HepG2 (cell line): ENCODE measurements around the gene GFAP. TPM values are rescaled to one million over a fixed set of nuclear protein-coding genes. Genes with fewer than 3 reads are reported as not detected.

Experiments
- ATAC-seq: fragments of 200-7000 bp; cut with Tn5 transposase; 3 replicates; pipeline ENCODE4 v1.9.1; 2020; ENCODE audit warnings: mild to moderate bottlenecking, moderate library complexity
- BruUV-seq: library from RNA; stranded (reverse); fragments of 400-500 nt; replicated peaks from 2 replicates; lab custom pipeline; 2021; lab: Mats Ljungman, UMichigan
- CTCF ChIA-PET: fragments of 300-600 bp; formaldehyde crosslinking; extraction: SDS; loops from one replicate; lab custom pipeline; 2021; ENCODE audit warnings: low total read pairs, inconsistent platforms, low intra/inter-chr PET ratio; lab: Yijun Ruan, JAX
- POLR2A ChIA-PET: fragments of 350-600 bp; sonication (Branson Sonifier 250); formaldehyde crosslinking; loops from one replicate; lab custom pipeline; 2020; ENCODE audit warnings: antibody characterized with exemption, inconsistent platforms; lab: Yijun Ruan, JAX
- DNase-seq: peaks from one replicate; pipeline ENCODE4 v3.0.0-alpha.2; 2015; ENCODE audit warnings: low spot score
- FAIRE-seq: peaks from 3 replicates; lab custom pipeline; 2011; peaks lifted over from hg19 to GRCh38; lab: Jason Lieb, UNC
- H2AFZ ChIP-seq: one replicate; pipeline ENCODE4 v1.6.1; 2011; ENCODE audit warnings: low read length, inconsistent platforms
- H3K27ac ChIP-seq: fragments of 300-600 bp; 3 replicates; pipeline ENCODE4 v1.8.0; 2011; ENCODE audit warnings: mixed run types, mild to moderate bottlenecking, mixed read lengths, low read length, inconsistent platforms; ENCODE audit not compliant: insufficient read depth; ENCODE audit errors: extremely low read length
- H3K27me3 ChIP-seq, 2 experiments: fragments of 200-600 bp in 1 of 2; 2 replicates in 1 of 2; 3 replicates in 1 of 2; pipeline versions ENCODE4 v1.6.0 to v1.8.0; 2011; ENCODE audit warnings: low read length in 2 of 2, mild to moderate bottlenecking in 2 of 2, moderate library complexity in 2 of 2, inconsistent platforms in 1 of 2; ENCODE audit not compliant: insufficient read depth in 2 of 2, control insufficient read depth in 1 of 2
- H3K36me3 ChIP-seq, 2 experiments: fragments of 200-600 bp in 1 of 2; replicated peaks in 1 of 2; 2 replicates in 1 of 2; 3 replicates in 1 of 2; pipeline versions ENCODE4 v1.5.1 to v1.8.0; 2011; ENCODE audit warnings: low read length in 2 of 2, inconsistent platforms in 1 of 2; ENCODE audit not compliant: insufficient read depth in 2 of 2, control insufficient read depth in 1 of 2
- H3K4me1 ChIP-seq: 2 replicates; pipeline ENCODE4 v1.5.1; 2012; ENCODE audit warnings: low read length, inconsistent platforms; ENCODE audit not compliant: insufficient read depth
- H3K4me2 ChIP-seq: 2 replicates; pipeline ENCODE4 v1.6.0; 2011; ENCODE audit warnings: low read depth, low read length, inconsistent platforms
- H3K4me3 ChIP-seq, 3 experiments: fragments of 200-600 bp in 1 of 3; sonication (generic), shearing (Covaris generic) in 1 of 3; replicated peaks in 1 of 3; 2 replicates each; pipeline ENCODE4 v1.5.1; 2011 to 2016; ENCODE audit warnings: low read length in 3 of 3, inconsistent platforms in 2 of 3, low read depth in 2 of 3, mild to moderate bottlenecking in 2 of 3, control low read depth in 1 of 3, mixed read lengths in 1 of 3; ENCODE audit not compliant: insufficient read depth in 1 of 3
- H3K79me2 ChIP-seq: one replicate; pipeline ENCODE4 v1.6.1; 2011; ENCODE audit warnings: low read length, inconsistent platforms; ENCODE audit not compliant: insufficient read depth
- H3K9ac ChIP-seq: 2 replicates; pipeline ENCODE4 v1.6.0; 2011; ENCODE audit warnings: mild to moderate bottlenecking, low read depth, low read length, inconsistent platforms; ENCODE audit not compliant: insufficient read depth
- H3K9me3 ChIP-seq: 2 replicates; pipeline ENCODE4 v1.5.1; 2012; ENCODE audit warnings: mild to moderate bottlenecking, low read length
- H4K20me1 ChIP-seq: 2 replicates; pipeline ENCODE4 v1.6.0; 2011; ENCODE audit warnings: inconsistent platforms, mild to moderate bottlenecking, low read length, moderate library complexity; ENCODE audit not compliant: insufficient read depth
- CTCF ChIP-seq: sonication (generic); formaldehyde crosslinking; IDR thresholded peaks from 2 replicates; pipeline ENCODE4 v1.5.0; 2020; ENCODE audit warnings: mild to moderate bottlenecking, missing genetic modification reagents, moderate library complexity
- SP4 ChIP-seq: sonication (generic); formaldehyde crosslinking; IDR thresholded peaks from 2 replicates; pipeline ENCODE4 v1.8.1; 2023; ENCODE audit warnings: mild to moderate bottlenecking, missing genetic modification reagents
- SPEN ChIP-seq: sonication (generic); formaldehyde crosslinking; IDR thresholded peaks from 2 replicates; pipeline ENCODE4 v1.5.1; 2020; ENCODE audit warnings: low read depth, mild to moderate bottlenecking, missing genetic modification reagents
- ZNF263 ChIP-seq: sonication (generic); formaldehyde crosslinking; IDR thresholded peaks from 2 replicates; pipeline ENCODE4 v1.4.0; 2020; ENCODE audit warnings: missing genetic modification reagents
- WGBS: methylation state at CpG from one replicate; pipeline ENCODE4 v1.1.6; 2017; ENCODE audit warnings: low lambda C conversion rate; 5-methylcytosine and 5-hydroxymethylcytosine counted together
- in situ Hi-C: cut with HindIII; loops from 2 replicates; pipeline ENCODE4 v1.10.0; 2017; ENCODE audit warnings: low pct_unique_long_range_greater_than_20kb; ENCODE audit not compliant: extremely low pct_ligation_motif_present
- intact Hi-C: fragments of 100-400 bp; cut with micrococcal nuclease; formaldehyde crosslinking; loops from one replicate; pipeline ENCODE4 v1.10.0; 2022; ENCODE audit not compliant: unreplicated experiment
- polyA plus RNA-seq, 8 experiments: library from polyadenylated mRNA; depleted of rRNA in 3 of 8; stranded (reverse) in 7 of 8; unstranded in 1 of 8; fragments of >200 nt; fragmentation: Illumina TruSeq in 4 of 8; extraction: Trizol in 4 of 8; gene quantifications; 2 replicates each; pipeline versions ENCODE4 v1.2.1 to v1.2.3, GENCODE V29; 2011 to 2016; ENCODE audit warnings: low read depth in 4 of 8, missing spikeins in 1 of 8, mixed read lengths in 1 of 8; ENCODE audit not compliant: insufficient read depth in 1 of 8
- total RNA-seq, 5 experiments: library from RNA; depleted of rRNA; stranded (reverse); fragments of >200 nt; fragmentation: Illumina TruSeq; extraction: Trizol; gene quantifications; 2 replicates each; pipeline ENCODE4 v1.2.3, GENCODE V29; 2016; ENCODE audit warnings: low read depth in 1 of 5

GFAP gene
- total and polyA plus RNA-seq, 2 of the 13 experiments (the other 11 are each of a cell fraction or from before 2014, with no cell fraction given) = 0.11 to 0.29 TPM

GRCh38 chr17:44921122-44921882 lies 6.0 kb upstream of the GFAP start:
- DNase-seq = no peak
- in situ Hi-C loops (loop anchor here (5.0 to 10.0 kb wide), 3 partner anchors 41 to 183 kb away; no protein-coding TSS in a partner anchor), intact Hi-C loops (loop anchor here (2.0 kb wide), 1 partner anchor 41 kb away; no protein-coding TSS in a partner anchor)
- CTCF ChIA-PET = interaction anchor here (1.4 to 2.8 kb wide), 2 partner anchors 96 to 101 kb away, joined by 5 to 24 read pairs; no protein-coding TSS in a partner anchor
- Histone ChIP-seq H3K4me2 (peak overlapping the region; percentile 13; the same call in 1 of the 2 replicates), H3K79me2 (no peaks in the 10 kb centered on the region), H3K27ac (no peak overlapping the region), H3K27me3 (peaks cover 9 to 30% of the 10 kb centered on the region in 2 experiments; a peak in 4 of 5 replicates), H3K9me3 (no peaks in the 10 kb centered on the region), H3K36me3 (peaks cover 4 to 7% of the 10 kb centered on the region in 2 experiments; a peak in 1 of 5 replicates), H3K9ac (no peak overlapping the region), H3K4me1 (peaks cover 18% of the 10 kb centered on the region), H3K4me3 (no peak overlapping the region), H4K20me1 (no peaks in the 10 kb centered on the region), H2AFZ (no peak overlapping the region)
- TF ChIP-seq SPEN = no peak
- 0 out of 2 replicates have a peak, but pooled peaks have one; percentile 17 for TF ChIP-seq ZNF263 (CRISPR knock-in tag)
- peak; percentile 50 for TF ChIP-seq CTCF (CRISPR knock-in tag)
- TF ChIP-seq SP4 = 0 out of 2 replicates have a peak, but pooled peaks have one; percentile 29
- 16% methylated on average over 11 of the region's 11 CpGs for WGBS
- FAIRE-seq = no peak
- POLR2A ChIA-PET = interaction anchor here (1.1 to 2.2 kb wide), 4 partner anchors 100 to 227 kb away, joined by 3 to 11 read pairs (median 5); partner anchors contain the start of genes HEXIM1 and NMT1
- peak; percentile 57 for ATAC-seq
- no TSS peak for BruUV-seq
